GM19239 (cell line): ENCODE data around the gene TANC1.
"Not testable (repeated sequence)": the region's sequence is repeated elsewhere in the genome, so short reads cannot be mapped to it uniquely, and the experiment has no call there.

Experiments used
- DNase-seq: peaks from one replicate; pipeline ENCODE4 v3.0.0; 2011; ENCODE audit warnings: low spot score; ENCODE audit not compliant: insufficient read length
- FAIRE-seq: peaks from 2 replicates; lab custom pipeline; 2011; peaks lifted over from hg19 to GRCh38; lab: Jason Lieb, UNC

Gene TANC1

DNA sequence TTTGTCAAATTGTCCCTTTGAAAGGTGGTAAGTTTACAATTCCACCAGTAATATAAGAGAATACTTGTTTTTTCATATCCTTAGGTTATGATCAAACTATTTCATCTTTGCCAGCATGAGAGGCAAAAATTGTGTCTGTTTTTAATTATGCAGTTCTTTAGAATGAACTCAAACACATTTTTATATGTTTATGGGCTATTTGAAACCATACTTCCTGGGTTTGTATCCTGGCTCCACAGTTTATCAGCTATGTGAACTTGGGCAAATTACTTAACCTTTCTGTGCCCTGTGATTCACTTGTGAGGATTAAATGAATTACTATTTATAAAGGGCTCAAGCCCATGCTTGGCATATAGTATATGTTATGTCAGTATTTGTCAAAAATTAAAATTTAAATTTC, 109.4 kb downstream of the TANC1 start:
- DNase-seq (no peak), FAIRE-seq (no peak)

DNA sequence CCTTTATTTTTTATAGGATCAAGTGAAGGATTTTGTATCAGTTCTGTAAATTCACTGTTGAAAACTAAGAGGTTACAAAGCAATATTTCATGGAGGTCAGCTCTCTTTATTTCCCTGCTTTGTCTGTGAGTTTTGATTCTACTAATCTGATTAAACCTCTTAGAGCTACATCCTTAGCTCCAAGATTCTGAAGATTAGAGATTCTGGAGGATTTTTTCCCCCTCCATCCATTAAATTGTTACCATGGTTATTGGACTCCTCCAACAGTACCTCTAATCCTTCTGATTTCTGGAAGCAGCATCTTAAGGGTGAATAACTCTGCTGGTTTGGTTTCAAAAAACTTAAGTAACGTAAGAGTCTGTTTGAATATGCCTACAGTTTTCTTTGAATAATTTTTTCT, 110.0 kb downstream of the TANC1 start:
- no peak for DNase-seq
- FAIRE-seq: no peak

GRCh38 chr2:159080641-159081040, 112.2 kb downstream of the TANC1 start:
- DNase-seq: no peak
- no peak for FAIRE-seq

GRCh38 chr2:159082119-159082518, 113.7 kb downstream of the TANC1 start:
- DNase-seq: no peak
- FAIRE-seq: no peak

DNA sequence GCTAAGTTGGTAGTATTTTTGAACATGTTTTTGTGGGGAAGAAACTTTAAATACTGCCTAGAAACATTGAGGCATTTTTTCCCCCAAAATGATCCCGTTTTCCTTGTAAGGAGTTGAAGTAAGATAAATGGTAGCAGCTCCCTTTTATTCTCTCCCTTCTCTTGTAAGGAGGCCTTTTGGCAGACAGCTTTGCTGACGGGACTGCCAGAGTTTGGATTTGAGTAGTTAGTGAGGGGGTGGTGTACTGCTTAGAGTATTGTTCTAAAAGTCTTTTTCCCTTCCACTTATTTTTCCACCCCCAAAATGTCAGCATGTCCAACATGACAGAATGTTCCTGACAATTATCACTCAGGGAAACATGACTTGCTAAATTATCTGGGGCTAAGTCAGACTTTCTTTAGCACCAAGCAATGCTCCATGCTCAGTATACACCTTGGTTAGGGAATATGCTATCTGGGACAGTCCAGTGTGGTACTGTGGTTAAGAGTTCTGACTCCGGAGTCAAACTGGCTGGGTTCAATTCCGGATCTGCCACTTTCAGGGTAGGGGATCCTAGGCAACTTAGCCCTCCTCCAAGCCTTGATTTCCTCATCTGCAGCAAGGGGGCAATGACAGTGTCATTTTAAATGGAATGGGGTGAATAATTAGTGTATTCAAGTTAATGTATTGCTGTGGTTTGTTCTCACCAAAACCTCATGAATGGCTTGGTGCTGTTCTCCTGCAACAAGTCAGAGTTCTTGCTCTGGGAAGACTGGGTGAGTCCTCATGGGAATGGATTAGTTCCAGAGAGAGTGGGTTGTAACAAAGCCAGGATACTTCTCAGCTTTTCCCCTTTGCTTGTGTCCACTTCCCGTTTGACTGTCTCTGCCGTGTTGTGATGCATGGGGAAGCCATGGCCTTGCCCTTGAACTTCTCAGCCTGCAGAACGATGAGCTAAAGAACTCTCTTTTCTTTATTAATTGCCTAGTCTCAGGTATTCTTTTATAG, 116.2 kb downstream of the TANC1 start:
- FAIRE-seq: no peak
- DNase-seq: no peak

GRCh38 chr2:159086342-159086741, 117.9 kb downstream of the TANC1 start:
- no peak for DNase-seq
- FAIRE-seq: no peak

- DNase-seq (no peak), FAIRE-seq (no peak)
These were observed 118.4 kb downstream of the TANC1 start for GRCh38 chr2:159086826-159087225.

DNA sequence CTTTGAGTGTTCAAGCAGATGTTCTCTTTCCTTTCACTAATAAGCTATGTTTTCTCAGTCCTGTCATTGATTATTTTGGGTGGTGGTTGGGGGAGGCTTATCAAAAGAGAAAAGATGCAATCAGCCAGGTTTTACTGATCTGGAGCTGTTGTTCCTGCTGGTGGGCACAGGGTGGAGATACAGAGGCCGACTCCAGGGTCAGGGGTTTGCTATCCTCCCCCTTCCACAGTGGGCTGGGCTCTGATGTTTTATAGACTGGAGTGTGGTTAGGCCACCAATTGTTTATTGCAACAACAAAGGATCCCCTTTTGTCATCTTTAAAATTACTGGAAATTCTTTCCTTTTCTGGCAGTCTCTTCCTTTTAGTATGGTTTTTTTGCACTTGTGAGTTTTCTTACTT, 120.5 kb downstream of the TANC1 start:
- no peak for FAIRE-seq
- DNase-seq: no peak

DNA sequence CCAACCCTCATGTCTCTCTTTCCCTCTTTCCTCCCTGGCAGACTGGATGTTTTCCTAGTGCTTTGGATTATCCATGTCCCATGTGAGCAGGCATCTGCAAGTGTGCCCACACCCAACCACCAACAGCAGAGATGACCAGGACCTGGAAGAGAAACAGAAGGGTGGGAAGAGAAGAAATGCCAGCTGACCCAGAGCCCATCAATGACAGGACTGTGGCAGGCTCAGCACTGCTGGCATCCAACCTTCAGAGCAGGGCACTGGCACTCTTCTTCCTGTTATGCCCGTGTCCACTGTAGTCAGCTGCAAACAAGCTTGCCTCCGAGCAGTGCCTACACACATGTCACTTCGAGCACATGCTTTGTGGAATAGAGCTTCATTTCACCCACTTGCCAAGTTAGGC, 121.1 kb downstream of the TANC1 start:
- no peak for FAIRE-seq
- no peak for DNase-seq

GRCh38 chr2:159090514-159091201, 122.2 kb downstream of the TANC1 start:
- DNase-seq (no peak), FAIRE-seq (no peak)

DNA sequence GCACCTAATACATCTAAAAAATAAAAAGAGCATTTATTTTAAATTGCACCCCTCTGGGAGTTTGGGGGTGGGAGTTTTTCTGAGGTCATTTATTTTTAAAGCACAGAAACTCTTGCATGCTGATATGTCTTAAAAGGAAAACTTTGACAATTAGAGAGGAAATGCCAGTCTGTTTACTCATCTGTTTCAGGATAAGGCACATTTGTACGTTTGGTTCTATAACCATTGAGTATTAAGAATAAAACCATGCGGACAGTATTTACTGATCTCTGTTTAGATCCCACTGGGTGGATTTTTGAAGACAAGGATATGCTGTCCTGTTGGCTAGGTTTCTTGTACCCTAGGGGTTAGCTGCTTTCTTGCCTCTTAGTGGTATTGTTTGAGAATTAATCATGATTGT, 122.9 kb downstream of the TANC1 start:
- DNase-seq (no peak), FAIRE-seq (no peak)

DNA sequence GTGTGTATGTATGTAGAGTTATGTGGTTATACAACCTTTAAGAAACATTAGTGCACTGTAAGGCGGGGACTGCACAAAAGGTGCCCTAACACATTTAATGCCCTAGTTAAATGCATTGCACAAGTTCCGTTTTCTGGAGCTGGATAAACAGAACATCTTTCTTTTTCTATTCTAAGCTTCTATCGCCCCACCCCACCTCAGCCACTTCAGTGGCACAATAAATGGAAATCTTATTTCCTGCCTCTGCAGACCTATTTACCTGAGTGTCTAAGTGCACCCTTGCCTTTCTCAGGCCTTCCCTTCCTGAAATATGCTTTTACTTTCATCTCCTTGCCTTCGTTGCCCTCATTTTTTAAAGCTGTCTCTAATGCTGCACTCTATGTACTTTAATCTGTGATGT, 123.5 kb downstream of the TANC1 start:
- DNase-seq (no peak), FAIRE-seq (no peak)

DNA sequence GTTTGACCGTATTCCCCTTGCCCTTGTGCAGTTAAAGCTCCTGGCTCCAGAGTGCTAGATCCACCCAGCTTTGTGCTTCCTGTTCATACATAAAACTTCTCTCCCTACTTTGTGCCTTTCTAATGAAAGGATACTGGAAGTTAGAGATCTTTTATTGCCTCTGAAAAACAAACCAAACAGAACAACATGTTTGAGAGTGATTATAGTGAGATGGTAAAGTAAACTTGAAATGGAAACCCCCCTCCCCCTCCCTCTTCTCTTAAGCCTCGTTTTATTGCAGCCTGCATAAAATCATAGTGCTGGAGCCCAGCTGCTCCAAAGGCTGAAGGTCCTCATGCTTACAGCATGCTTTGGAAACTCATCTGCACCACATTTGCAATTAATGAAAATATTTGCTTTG, 125.1 kb downstream of the TANC1 start:
- no peak for DNase-seq
- no peak for FAIRE-seq

- DNase-seq: no peak
- no peak for FAIRE-seq
These were observed 125.8 kb downstream of the TANC1 start for GRCh38 chr2:159094173-159094737.

DNA sequence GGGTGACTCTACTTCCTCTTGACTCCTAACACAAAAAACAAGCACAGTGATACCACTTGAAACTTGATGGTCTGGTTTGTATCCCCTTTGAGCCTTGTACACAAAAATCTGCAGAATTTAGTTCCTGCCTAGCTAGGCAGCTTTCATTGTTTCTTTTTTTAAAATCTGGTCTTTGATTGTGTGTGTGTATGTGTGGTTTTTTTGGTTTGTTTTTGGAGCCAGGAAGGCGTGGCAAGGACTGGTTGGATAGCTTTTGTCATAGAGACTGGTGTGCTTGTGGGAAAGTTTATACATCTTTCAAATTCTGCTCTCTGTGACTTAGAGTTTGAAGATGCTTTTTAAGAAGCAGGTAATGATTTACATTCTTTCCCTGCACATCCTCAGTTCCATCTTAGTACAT, 127.4 kb downstream of the TANC1 start:
- FAIRE-seq (no peak), DNase-seq (no peak)

GRCh38 chr2:159096302-159096855, 127.9 kb downstream of the TANC1 start:
- not testable (repeated sequence) for DNase-seq, FAIRE-seq

DNA sequence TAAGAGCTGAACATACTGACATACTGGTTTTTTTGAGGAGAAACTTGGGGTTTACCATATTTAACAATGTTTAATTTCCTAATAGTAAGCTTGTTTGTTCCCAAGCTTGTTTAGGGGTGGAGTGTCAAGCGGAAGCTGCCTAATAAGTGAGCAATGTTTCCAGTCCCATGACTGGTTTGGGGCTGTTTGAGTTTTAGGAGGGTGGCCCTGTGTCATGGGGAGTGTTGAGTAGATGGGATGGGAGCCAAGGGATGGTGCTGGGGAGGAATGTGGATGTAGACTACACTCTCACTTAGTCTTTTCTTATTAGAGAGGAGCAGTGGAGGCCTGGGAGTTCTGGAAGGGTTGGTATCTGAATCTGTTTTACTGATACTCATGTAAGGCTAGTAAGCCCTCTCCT, 128.5 kb downstream of the TANC1 start:
- FAIRE-seq: no peak
- DNase-seq: no peak

DNA sequence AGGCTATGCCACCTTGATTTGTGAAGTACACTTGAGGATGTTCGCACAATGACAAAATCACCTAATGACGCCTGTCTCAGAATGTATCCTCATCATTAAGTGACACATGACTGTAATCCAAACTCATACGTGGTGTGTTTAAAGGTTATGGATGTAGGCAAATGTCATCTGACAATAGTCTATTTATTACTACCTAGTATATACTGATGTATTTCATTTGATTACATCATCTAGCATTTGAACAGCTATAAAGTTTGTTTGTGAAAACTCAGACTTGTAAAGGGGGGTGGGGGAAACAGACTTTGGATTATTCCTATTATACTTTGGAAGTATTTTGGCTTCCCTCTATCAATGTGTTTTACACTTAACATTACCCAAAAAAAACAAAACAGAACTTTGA, 129.9 kb downstream of the TANC1 start:
- DNase-seq (no peak), FAIRE-seq (no peak)

DNA sequence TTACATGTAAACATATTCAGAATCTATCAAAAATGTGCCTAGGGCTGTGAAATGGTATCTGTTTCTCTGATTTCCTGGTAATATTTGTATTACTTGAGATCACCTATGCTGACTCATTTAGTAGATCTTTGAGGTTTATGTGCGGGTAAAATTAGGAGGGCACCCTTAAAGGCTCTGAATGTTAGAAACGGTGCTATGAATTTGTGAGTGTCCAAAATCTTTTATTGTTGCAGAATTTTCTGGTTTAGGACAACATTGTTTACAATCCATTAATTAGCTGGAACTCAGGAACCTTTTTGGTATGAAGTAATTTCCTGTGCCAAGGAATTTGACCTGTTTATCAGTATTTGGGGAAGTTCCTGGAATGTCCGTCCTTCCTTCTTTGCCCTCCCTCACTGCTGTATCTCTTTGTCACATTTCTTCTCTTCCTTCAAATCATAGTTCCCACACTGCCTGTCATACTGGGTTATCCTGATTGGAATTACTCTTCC, 130.5 kb downstream of the TANC1 start:
- FAIRE-seq (no peak), DNase-seq (no peak)

DNA sequence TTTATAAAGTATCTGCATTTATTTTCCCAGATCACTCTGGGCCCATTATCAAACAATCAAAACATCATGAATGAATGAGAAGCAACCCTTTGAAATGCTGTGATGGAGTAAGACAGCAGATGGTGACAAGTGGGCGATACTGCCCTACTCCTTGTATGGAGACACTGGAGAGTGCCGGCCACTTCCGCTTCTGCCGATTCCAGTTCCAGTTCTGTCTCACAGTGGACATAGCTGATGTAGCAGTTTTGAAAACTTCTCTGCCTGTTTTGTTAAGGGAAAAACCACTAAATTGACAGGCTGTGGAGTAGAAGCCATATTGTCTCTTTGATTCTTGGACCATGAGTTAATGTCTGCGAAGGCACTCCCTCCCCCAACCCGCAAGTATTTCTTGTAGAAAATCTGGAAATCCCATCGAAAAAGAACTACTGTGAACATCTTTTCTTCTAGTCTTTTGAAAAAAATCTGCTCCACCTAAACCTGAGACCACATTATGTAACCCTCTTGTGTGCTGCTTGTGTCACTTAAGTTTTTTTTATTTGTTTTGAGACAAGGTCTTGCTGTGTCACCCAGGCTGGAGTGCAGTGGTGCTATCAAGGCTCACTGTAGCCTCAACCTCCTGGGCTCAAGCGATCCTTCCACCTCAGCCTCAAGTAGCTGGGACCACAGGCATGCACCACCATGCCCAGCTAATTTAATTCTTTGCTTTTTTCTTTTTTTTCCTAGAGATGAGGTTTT, 133.5 kb downstream of the TANC1 start:
- FAIRE-seq: no peak

More for the DNA sequence above, 133.5 kb downstream of the TANC1 start:
- DNase-seq: no peak
